CD4-positive, CD25-positive, alpha-beta regulatory T cell (primary cell): Measurements from ENCODE around the gene ISLR. TPM values are rescaled to one million over a fixed set of nuclear protein-coding genes. Genes with fewer than 3 reads are reported as not detected.

Experiments
- ATAC-seq, 2 donors: fragments of 150-1000 bp; cut with Tn5 transposase; one replicate each; pipeline ENCODE4 v1.10.0; 2021; ENCODE audit warnings: low read depth in 2 of 2, moderate number of reproducible peaks in 2 of 2, moderate library complexity in 1 of 2
- DNase-seq, 3 donors: peaks; one replicate each; pipeline versions ENCODE4 v3.0.0 to v3.0.0-alpha.2; 2012 to 2022; ENCODE audit warnings: mixed read lengths in 1 of 3
- H3K27ac ChIP-seq: one replicate; pipeline ENCODE4 v1.7.0; 2013; ENCODE audit warnings: mild to moderate bottlenecking, low read length; ENCODE audit not compliant: insufficient read depth, poor library complexity, severe bottlenecking
- H3K27me3 ChIP-seq: one replicate; pipeline ENCODE4 v1.7.0; 2013; ENCODE audit warnings: low read length; ENCODE audit not compliant: control insufficient read depth, insufficient read depth
- H3K36me3 ChIP-seq: one replicate; pipeline ENCODE4 v1.7.0; 2013; ENCODE audit warnings: mild to moderate bottlenecking, low read length, moderate library complexity; ENCODE audit not compliant: control insufficient read depth, insufficient read depth
- H3K4me1 ChIP-seq: 2 replicates; pipeline ENCODE4 v1.7.0; 2013; ENCODE audit warnings: mild to moderate bottlenecking, low read length; ENCODE audit not compliant: insufficient read depth, control insufficient read depth, poor library complexity, severe bottlenecking
- H3K4me3 ChIP-seq: one replicate; pipeline ENCODE4 v1.7.0; 2013; ENCODE audit warnings: low read depth, mild to moderate bottlenecking, low read length, moderate library complexity
- H3K9me3 ChIP-seq, 2 experiments: 1 replicate in 1 of 2; 2 replicates in 1 of 2; pipeline ENCODE4 v1.7.0; 2013; ENCODE audit warnings: low read length in 2 of 2, mild to moderate bottlenecking in 1 of 2, moderate library complexity in 1 of 2; ENCODE audit not compliant: control insufficient read depth in 2 of 2
- H3K27ac Mint-ChIP-seq, 3 donors: one replicate each; pipeline ENCODE4 v1.8.0; 2020 to 2022; ENCODE audit warnings: mild to moderate bottlenecking in 3 of 3, mixed read lengths in 3 of 3, moderate library complexity in 2 of 3
- H3K27me3 Mint-ChIP-seq: one replicate; pipeline ENCODE4 v1.8.0; 2022; ENCODE audit warnings: mild to moderate bottlenecking, mixed read lengths
- H3K36me3 Mint-ChIP-seq: one replicate; pipeline ENCODE4 v1.8.0; 2020; ENCODE audit warnings: mixed read lengths
- H3K4me1 Mint-ChIP-seq, 4 donors: one replicate each; pipeline ENCODE4 v1.8.0; 2020 to 2022; ENCODE audit warnings: mixed read lengths in 4 of 4, mild to moderate bottlenecking in 1 of 4
- H3K4me3 Mint-ChIP-seq, 4 donors: one replicate each; pipeline ENCODE4 v1.8.0; 2020 to 2022; ENCODE audit warnings: mild to moderate bottlenecking in 4 of 4, mixed read lengths in 4 of 4, moderate library complexity in 3 of 4
- H3K9me3 Mint-ChIP-seq, 7 donors: one replicate each; pipeline ENCODE4 v1.8.0; 2020 to 2022; ENCODE audit warnings: mixed read lengths in 7 of 7, mild to moderate bottlenecking in 3 of 7, moderate library complexity in 2 of 7
- polyA plus RNA-seq, 4 donors: library from polyadenylated mRNA; unstranded; fragments of 300-500 nt; fragmentation: Illumina TruSeq; gene quantifications; one replicate each; pipeline ENCODE4 v1.2.3, GENCODE V29; 2021
- total RNA-seq: library from RNA; stranded (reverse); gene quantifications from one replicate; pipeline ENCODE4 v1.2.3, GENCODE V29; 2022

The ISLR gene, protein sequence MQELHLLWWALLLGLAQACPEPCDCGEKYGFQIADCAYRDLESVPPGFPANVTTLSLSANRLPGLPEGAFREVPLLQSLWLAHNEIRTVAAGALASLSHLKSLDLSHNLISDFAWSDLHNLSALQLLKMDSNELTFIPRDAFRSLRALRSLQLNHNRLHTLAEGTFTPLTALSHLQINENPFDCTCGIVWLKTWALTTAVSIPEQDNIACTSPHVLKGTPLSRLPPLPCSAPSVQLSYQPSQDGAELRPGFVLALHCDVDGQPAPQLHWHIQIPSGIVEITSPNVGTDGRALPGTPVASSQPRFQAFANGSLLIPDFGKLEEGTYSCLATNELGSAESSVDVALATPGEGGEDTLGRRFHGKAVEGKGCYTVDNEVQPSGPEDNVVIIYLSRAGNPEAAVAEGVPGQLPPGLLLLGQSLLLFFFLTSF
- total RNA-seq (not detected), polyA plus RNA-seq (not detected)

DNA sequence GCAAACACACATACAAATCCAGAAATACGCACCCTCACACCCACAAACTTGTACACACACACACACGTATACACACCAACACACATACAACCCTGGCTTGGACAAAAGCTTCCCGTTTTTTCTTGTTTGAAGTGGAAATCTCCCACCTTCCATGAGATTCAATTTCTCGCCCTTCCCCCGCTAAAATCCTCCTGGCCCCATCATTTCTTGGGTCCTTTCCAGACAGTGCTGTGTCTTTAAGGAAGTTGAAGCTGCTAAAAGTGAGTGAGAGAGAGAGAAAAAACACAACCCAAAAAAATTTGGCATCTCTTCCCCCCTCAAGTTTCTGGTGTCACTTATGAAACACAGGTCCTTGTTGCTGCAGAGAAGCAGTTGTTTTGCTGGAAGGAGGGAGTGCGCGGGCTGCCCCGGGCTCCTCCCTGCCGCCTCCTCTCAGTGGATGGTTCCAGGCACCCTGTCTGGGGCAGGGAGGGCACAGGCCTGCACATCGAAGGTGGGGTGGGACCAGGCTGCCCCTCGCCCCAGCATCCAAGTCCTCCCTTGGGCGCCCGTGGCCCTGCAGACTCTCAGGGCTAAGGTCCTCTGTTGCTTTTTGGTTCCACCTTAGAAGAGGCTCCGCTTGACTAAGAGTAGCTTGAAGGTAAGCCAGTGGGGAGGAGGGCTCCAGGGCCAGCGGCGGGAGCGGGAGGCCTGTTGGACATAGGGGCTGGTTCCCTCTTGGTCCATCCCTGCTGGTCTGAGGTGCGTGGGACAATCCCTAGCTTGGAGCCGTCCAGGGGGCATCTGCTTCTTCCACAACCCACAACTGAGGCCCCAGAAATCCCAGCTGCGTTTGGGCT lies at the start of gene ISLR:
TSS of gene ISLR (plus strand) at position 331 of the 839 bp plus-strand sequence. CDS start 1,149 bp downstream, outside the sequence.
- Mint-ChIP-seq H3K27me3 (no peaks in the 10 kb centered on the region), H3K27ac (no peak within 1 kb of the TSS), H3K4me3 (no peak within 1 kb of the TSS), H3K36me3 (no peaks in the 10 kb centered on the region), H3K9me3 (no peaks in the 10 kb centered on the region), H3K4me1 (no peaks in the 10 kb centered on the region)
- DNase-seq, result no peak
- H3K27ac ChIP-seq, result no peak within 1 kb of the TSS
- H3K27me3 ChIP-seq, result no peaks in the 10 kb centered on the region
- no peak for ATAC-seq
- H3K4me1 ChIP-seq, result no peaks in the 10 kb centered on the region
- H3K4me3 ChIP-seq, result no peak within 1 kb of the TSS
- no peaks in the 10 kb centered on the region for H3K9me3 ChIP-seq
- H3K36me3 ChIP-seq, result no peaks in the 10 kb centered on the region

DNA sequence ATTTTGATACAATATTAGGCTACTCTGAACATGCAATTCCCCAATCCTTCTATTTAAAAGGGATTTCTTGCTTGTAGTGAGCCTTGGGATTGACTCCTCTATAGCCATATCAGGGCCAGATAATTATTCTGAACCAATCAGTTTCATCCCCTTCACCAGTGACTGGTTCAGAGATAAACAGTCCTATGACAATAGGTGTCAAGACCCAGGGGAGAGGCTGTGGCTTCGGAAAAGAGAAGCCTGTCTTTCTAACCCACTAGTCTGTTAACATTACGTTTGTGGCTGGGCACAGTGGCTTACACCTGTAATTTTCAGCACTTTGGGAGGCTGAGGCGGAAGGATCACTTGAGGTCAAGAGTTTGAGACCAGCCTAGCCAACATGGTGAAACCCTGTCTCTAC lies 49.3 kb upstream of the ISLR start:
- peaks cover 69% of the 10 kb centered on the region for H3K27me3 Mint-ChIP-seq
- no peak overlapping the region for H3K27ac Mint-ChIP-seq

DNA sequence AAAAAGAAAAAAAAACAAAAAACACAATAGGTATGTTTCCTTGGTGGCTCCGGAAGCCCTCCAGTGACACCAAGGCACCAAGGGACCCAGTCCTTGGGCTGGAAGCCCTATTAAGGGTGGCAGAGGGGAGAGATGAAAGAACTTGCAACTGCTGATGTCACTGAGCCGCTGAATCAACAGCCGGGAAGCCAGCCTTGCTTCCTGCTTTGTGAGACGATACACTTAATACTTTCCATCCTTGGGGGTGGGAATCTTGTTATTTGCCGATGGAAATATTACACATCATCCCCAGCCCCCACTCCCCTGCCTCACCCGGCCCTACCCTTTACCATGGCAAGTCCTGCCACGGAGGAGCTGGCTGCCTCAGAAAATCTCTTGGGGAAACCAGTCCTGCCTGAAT lies 48.8 kb upstream of the ISLR start:
- peaks cover 0 to 16% (median 0%) of the 10 kb centered on the region in 4 donors for H3K4me1 Mint-ChIP-seq
- ATAC-seq, result no peak
- peaks cover 9% of the 10 kb centered on the region for H3K27me3 ChIP-seq
- no peak for DNase-seq
- H3K36me3 ChIP-seq, result no peaks in the 10 kb centered on the region
- peaks cover 75% of the 10 kb centered on the region for H3K27me3 Mint-ChIP-seq
- no peaks in the 10 kb centered on the region for H3K36me3 Mint-ChIP-seq
- no peak overlapping the region for H3K27ac ChIP-seq
- H3K4me1 ChIP-seq, result peaks cover 9% of the 10 kb centered on the region
- H3K4me3 ChIP-seq, result no peak overlapping the region
- H3K4me3 Mint-ChIP-seq, result no peak overlapping the region
- peaks cover 0 to 1% (median 0%) of the 10 kb centered on the region in 7 donors for H3K9me3 Mint-ChIP-seq
- H3K9me3 ChIP-seq, result no peaks in the 10 kb centered on the region
- H3K27ac Mint-ChIP-seq, result no peak overlapping the region

More for the DNA sequence above, 49.3 kb upstream of the ISLR start:
- peaks cover 9% of the 10 kb centered on the region for H3K4me1 ChIP-seq
- DNase-seq (no peak), ATAC-seq (no peak)
- Mint-ChIP-seq H3K4me3 (no peak overlapping the region), H3K4me1 (peaks cover 0 to 12% (median 0%) of the 10 kb centered on the region in 4 donors), H3K36me3 (no peaks in the 10 kb centered on the region), H3K9me3 (peaks cover 0 to 1% (median 0%) of the 10 kb centered on the region in 7 donors)
- H3K27me3 ChIP-seq, result peaks cover 9% of the 10 kb centered on the region
- H3K36me3 ChIP-seq, result no peaks in the 10 kb centered on the region
- no peak overlapping the region for H3K27ac ChIP-seq
- H3K9me3 ChIP-seq, result no peaks in the 10 kb centered on the region
- no peak overlapping the region for H3K4me3 ChIP-seq

DNA sequence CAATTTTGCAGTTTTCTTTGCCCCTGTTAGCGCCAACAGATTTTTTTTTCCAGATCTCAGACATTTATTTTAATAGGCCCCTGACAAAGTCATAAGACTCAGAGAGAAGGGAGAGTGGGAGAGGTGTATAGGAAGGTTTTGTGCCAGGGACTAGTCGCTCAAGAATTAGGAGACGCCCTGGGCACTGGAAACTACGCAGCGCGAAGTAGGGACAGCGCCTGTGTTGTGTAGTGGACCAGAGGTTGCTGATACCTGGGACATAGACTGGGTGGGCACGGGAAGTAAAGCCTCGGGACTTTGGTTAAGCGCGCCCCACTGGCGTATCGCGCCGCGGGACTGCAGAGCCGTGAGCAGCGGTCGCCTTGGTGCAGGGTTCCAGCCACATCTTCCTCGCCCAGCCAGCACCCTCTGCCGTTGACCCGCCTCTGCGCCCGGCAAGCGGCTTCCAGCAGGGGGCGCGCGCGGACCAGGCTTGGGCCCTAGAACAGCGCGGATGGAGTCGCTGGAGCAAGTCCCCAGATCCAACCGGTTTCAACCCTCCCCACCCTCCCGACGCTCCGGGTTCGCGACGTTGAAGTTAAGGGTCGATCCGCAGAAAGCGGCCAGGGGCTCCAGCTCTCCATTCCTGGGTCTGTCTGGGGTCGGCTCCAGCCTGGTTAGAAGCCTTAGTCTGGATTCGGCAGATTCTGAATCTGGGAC lies 46.1 kb upstream of the ISLR start:
- no peak overlapping the region for H3K4me3 ChIP-seq
- peaks cover 17% of the 10 kb centered on the region for H3K27me3 ChIP-seq

DNA sequence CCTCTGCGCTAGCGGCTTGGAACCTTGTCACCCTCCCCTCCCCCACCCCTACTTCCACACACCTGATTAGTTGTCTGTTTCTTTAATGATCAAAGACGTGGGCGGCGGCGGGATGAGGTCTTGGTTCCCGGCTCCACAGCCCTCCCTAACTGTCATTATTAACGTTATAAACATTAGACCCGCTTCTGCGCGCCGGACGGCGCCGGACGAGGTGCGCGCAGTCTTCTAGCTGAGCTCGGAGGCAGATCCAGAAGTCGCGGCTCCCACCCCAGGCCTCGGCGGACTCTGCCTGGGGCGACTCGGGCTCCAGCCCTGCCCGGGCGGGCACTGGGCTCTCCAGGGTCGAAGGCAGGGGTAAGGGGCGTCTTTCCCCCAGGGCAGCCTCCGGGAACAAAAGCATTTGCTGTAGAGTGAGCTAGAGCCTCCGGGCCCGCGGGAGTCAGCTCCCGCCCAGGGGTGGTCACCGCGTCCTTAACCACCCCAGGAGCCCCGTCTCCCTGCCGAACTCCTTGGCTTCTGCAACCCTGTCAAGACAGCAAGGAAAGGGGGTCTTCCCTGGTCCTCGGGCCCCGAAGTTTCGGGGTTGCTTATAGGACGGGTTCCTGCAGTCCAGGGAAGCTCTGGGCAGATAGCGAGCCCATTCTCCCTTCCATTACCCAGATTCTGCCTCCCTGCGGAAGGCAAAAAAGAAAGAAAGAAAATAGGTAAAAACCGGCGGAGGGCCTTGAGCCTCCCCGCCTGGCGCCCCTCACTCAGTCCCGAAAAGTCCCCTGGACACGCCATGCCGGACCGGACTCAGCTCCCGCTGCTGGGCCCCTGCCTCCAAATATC lies 45.3 kb upstream of the ISLR start:
- ATAC-seq (peak in 1 of 2 donors; percentile 16), DNase-seq (no peak)
- Mint-ChIP-seq H3K27me3 (peaks cover 88% of the 10 kb centered on the region), H3K36me3 (no peaks in the 10 kb centered on the region), H3K4me3 (peak overlapping the region in 2 of 4 donors; percentile 36 to 59), H3K27ac (no peak overlapping the region), H3K4me1 (peaks cover 0 to 32% (median 8%) of the 10 kb centered on the region in 4 donors), H3K9me3 (peaks cover 0 to 3% (median 0%) of the 10 kb centered on the region in 7 donors)
- Histone ChIP-seq H3K27ac (no peak overlapping the region), H3K9me3 (no peaks in the 10 kb centered on the region), H3K4me1 (peaks cover 9% of the 10 kb centered on the region), H3K4me3 (no peak overlapping the region), H3K36me3 (no peaks in the 10 kb centered on the region), H3K27me3 (peaks cover 17% of the 10 kb centered on the region)

More for the DNA sequence above, 46.1 kb upstream of the ISLR start:
- Mint-ChIP-seq H3K27me3 (peaks cover 88% of the 10 kb centered on the region), H3K4me3 (peak overlapping the region in 3 of 4 donors; percentile 21 to 59 (median 36)), H3K36me3 (no peaks in the 10 kb centered on the region), H3K27ac (no peak overlapping the region), H3K4me1 (peaks cover 0 to 29% (median 8%) of the 10 kb centered on the region in 4 donors), H3K9me3 (peaks cover 0 to 3% (median 0%) of the 10 kb centered on the region in 7 donors)
- ATAC-seq, result peak; percentile 78
- peak; percentile 61 to 80 (median 73) for DNase-seq
- Histone ChIP-seq H3K27ac (no peak overlapping the region), H3K36me3 (no peaks in the 10 kb centered on the region), H3K9me3 (no peaks in the 10 kb centered on the region), H3K4me1 (peaks cover 9% of the 10 kb centered on the region)

DNA sequence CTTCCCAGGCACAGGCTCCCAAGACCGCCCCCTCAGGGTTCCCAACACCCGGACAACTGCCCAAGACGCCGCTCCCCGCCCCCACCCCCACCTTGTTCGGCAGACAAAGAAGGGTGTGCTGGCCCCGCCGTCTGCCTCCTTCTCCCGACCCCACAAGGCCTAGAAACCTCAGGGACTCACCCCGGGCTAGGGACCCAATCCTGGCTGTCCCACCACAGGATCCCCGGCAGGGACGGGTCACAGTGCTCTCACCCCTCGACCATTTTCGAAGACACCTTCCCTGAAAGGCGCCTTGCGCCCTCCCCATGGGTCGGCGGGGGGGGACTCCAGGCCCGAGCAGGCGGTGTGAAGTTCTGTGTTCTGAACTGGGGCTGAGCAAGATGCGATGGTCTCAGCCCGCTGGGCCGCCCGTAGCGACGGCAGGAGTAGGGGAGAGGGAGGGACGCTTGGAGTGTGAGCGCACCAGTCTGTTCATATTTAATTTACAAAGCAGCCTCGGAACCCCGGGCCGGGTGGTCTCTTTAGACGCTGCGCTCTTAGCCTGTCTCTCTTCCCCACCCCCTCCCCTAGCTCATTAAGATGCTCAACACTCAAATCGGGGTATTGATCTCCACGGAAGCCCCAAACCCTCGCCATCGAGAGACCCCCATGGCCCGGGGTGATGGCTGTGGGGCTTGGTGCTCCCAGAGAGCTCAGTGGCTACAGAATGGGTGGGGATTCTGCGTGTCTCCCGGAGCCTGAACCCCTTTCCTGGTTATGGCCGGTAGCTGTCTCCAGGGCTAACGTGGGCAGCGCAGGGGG lies 44.5 kb upstream of the ISLR start:
- Histone ChIP-seq H3K4me3 (no peak overlapping the region), H3K27me3 (peaks cover 15% of the 10 kb centered on the region), H3K9me3 (no peaks in the 10 kb centered on the region), H3K27ac (no peak overlapping the region), H3K36me3 (no peaks in the 10 kb centered on the region), H3K4me1 (peaks cover 9% of the 10 kb centered on the region)
- Mint-ChIP-seq H3K4me1 (peaks cover 0 to 32% (median 8%) of the 10 kb centered on the region in 4 donors), H3K4me3 (peak overlapping the region in 2 of 4 donors; percentile 54 to 60), H3K27ac (peak overlapping the region in 1 of 3 donors; percentile 69), H3K27me3 (peaks cover 82% of the 10 kb centered on the region), H3K36me3 (no peaks in the 10 kb centered on the region), H3K9me3 (peaks cover 0 to 3% (median 0%) of the 10 kb centered on the region in 7 donors)
- DNase-seq (no peak), ATAC-seq (no peak)
